Brain pericyte (primary cell): ENCODE data around the gene TGM3.

Experiments used
- DNase-seq: peaks from one replicate; pipeline ENCODE4 v3.0.0-alpha.2; 2012; ENCODE audit warnings: low read depth, low spot score

Gene TGM3

DNA sequence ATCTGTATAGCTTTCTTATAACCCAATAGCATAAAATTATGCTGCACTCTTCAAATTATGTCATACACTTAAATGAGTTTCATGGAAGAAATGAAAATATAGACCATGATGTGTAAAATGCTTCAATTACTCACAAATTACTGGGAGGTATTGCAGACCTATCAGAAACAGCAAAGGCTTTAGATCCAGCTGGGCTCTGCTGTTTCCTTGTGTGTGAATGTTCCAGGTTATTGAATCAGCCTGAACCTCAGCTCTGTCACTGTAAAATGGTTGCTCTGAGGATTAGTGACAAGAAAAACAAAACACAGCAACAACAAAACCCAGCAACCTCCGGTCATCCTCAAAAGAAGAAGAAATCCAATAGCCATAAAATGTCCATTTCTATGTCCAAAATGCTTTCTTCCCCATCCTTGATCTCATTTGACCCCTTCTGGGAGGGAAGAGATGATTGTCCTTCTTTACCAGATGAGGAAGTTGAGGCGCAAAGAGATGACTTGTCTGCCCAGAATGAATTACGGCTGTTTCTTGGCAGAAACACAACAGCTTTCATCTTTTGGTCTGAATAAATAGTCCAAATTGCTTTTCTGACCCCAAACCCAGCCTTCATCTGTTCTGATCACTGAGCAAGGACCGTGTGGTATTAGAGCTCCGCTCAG, 42.7 kb downstream of the TGM3 start:
- no peak for DNase-seq

DNA sequence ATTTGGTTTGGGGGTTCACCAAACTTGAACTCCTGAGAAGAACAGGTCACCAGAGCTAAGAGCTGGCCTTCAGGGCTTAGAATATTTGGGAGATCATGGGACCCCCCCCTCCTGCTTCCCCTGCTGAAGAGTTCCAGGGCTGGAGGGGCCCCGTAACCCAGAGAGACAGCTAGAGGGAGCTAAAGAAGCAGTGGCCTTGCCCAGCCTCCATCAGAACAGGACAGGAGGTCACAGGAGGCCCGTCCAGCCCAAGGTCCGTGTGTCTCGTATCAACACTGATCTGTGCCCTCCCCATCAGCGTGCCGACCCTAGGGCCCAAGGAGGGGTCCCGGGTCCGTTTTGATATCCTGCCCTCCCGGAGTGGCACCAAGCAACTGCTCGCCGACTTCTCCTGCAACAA, 44.3 kb downstream of the TGM3 start:
- DNase-seq = no peak

DNA sequence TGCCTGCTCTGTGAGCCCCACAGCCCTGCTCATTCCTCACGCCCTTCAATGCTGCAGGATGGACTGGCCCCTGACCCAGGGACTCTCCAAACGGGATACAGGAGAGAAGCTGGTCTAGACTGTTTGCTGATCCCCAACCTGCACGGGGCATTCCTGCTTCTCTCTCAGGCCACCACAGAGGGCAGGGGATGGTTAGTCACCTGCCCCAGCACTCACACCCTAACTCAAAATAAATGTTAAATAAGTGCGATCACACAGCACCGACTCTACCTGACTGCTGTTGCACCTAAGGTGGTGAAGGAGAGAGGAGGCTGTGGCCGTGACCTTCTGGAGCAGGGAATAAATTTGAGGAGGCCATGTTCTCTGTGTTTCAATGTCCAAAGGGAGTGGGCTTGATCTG, 45.0 kb downstream of the TGM3 start:
- no peak for DNase-seq

DNA sequence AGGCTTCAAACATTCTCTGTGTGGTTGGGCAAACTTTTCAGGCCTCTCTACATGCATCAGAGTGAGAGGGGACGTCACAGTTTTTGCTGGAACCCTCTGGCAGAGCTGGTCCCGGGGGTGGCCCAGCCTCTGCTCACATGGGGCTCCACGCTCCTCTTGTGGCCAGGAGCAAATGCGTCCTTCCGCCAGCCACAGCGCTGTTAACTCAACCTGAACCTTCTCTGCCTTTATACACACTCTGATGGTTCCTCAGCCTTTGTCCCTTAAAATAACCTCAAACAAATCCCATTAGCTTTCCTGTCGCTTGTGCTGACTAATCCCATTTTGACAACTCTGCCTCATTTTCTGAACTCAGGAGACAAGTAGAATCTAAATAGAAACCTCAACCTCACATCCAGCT, 45.5 kb downstream of the TGM3 start:
- no peak for DNase-seq

DNA sequence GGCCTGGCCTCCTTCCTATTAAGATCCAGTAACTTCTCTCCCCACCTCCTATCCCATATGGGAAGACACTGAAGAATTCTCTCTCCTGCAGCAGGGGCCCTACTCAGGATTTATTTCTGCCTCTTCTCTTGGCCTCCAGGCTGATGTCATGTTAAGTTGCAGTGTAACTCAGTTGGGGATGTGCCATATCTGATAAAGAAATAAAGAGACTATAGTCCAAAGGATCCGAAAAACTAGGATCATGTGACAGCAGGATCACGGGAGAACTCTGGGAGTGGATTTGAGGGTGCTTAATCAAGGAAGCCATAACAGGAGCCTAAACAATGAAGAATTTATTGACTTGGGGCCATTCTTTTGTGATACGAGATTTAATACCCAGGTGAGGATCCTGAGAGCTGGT, 46.4 kb downstream of the TGM3 start:
- DNase-seq = no peak

DNA sequence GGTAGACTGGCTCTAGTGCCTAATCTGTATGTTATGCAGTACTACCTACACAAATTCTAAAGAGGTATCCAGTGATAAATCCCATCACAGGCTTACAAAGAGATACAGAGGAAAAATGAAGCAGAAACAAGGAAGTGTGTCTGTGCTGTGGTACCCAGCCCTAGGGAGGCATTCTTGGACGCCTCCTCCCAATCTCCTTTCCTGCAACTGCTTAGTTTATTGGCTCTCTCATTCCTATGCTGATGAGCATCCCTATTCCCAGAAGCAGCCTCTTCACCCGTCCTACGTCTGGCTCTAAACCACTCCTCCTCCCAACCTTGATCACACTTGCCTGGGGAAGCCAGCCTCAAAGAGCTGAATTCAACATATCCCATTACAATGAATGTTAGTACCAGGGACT, 50.4 kb downstream of the TGM3 start:
- DNase-seq = no peak

DNA sequence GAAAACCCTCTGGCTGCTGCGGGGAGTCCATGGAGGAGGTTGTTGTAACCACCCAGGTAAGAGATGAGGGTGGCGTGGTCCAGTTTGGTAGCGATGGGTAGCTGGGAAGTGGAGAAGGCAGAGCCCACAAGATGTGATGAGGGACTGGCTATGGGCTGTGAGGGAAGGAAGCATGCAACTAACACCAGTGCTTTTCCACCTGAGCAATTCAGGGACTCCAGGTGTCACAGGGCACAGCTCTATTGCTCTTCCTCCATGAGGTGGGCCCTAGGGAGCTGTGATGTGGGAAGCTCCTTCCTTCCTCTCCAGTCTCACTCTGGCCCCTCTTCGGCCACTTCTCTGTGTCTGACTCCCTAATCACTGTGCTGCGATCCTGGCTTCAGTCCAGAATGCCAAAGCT, 52.5 kb downstream of the TGM3 start:
- DNase-seq = no peak

DNA sequence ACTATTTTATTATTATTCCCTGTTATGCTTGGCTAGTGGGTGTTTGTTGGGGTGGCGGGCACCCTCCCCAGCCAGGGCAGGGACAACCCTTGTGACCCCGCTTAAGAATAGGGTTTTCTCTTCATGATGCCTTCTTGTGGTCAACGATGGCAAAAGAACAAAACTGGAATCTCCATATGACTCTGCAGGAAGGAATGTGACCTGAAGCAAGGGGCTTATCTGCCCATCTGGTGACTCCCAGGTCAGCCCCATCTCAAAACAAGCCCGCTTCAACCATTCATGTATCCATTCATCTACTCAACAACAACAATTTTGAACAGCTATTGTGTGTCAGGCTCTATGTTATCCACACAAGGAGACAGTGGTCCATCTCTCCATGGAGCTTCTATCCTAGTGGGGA, 54.0 kb downstream of the TGM3 start:
- no peak for DNase-seq

DNA sequence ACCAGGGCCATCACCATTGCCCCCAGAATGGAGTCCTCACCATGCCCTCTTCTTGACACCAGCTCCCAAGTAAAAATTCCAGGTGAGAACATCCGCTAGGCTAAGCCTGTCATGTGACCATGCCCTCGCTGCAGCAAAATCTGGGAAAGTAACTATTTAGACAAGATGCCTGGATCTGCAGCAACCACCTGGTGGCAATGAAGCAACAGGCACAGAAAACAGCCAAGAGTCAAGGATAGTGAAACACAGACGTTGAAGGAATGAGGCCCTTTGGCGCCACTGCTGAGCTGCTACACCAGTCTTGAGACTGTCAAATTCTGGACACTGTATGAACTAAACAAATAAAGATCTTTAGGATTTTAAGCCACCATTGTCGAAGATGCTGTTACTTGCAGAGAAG, 54.8 kb downstream of the TGM3 start:
- no peak for DNase-seq

DNA sequence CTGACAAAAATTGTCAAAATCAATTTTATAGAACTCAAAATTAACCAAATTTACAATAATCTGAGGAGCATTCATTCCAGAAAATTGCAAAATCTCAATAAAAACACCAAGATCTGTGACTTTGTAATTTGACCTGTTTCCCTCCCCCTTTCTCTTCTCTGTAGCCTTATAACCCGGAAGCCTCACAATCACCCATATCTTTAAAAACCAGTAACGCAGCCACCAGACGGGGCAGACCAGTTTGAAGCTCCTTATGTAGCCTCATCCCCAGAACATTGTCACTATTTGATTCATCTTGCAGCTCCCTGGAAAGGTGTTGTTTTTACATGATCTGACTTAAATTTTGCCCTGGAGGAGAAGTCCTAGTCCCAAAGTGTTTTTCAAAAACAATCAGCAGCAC, 57.4 kb downstream of the TGM3 start:
- no peak for DNase-seq

DNA sequence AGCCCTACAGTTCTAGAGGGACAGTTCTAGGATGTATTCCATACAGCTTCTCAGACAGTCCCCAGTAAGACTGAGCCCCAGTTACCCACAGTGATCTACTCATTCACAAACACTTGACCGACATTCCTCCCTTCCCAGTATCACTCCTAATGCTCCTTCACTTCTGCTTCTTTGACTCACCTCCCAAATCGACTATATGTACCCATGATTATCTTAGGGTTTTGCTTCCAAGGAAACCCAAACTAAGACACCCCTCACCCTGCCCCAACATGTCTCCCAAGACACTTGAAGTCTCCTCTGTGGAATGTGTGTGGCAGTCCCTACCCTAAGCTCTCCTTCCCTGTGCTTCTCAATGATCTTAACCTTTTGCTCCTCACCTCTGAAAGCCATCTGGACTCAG, 61.3 kb downstream of the TGM3 start:
- no peak for DNase-seq

DNA sequence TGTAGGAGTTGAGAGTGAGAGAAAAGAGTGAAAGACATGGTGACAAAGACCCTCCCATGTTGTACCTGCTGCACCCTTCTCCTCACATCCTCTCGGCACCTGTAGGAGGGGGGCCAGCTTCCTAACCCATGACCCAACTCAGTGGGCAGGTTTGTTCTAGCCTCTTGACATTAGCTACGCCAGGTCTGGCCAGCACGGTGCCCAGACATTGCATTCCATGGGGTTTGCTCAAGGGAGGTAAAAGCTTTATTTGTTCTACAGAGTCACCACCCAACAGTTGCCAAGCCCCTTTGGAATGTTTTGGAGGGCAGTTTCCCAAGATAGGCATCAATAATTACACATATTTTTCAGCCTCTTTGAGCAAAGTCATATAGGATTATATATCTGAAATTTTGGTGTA, 62.2 kb downstream of the TGM3 start:
- no peak for DNase-seq

DNA sequence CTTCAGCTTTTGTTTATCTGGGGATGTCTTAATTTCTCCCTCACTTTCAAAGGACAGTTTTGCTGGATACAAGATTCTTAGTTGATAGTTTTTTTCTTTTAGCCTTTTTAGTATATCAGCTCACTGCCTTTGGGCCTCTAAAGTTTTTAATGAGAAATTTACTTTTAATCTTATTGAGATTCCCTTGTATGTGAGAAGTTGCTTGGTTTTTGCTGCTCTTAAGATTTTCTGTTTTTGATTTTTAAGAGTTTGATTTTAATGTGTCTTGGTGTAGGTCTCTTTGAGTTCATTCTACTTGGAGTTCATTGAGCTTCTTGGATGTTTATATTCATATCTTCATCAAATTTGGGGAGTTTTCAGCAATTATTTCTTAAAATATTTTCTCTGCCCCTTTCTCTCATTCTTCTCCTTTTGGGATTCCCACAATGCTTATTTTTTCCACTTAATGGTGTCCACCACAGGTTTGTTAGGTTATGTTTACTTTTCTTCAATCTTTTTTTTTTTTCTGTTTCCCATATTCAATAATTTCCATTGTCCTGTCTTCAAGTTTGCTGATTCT, 65.3 kb downstream of the TGM3 start:
- DNase-seq = no peak

DNA sequence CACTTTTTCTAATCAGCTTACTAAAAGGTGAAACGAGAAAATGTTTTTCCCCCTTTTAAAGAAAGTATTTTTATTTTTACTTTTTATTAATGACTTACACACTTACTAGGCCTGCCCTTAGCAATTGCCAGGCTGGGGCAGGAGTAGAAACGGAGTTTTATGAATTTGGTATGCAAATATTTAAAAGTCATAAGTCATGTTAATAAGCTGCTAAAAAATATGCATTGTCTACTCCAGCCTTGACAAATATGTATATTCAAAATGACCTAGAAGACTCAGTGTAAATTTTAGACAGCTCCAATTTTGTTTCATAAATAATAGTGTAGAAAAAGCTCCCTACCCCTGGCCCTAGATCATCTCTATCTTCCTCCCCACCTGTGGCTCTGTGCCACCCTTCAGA, 67.4 kb downstream of the TGM3 start:
- DNase-seq = no peak

DNA sequence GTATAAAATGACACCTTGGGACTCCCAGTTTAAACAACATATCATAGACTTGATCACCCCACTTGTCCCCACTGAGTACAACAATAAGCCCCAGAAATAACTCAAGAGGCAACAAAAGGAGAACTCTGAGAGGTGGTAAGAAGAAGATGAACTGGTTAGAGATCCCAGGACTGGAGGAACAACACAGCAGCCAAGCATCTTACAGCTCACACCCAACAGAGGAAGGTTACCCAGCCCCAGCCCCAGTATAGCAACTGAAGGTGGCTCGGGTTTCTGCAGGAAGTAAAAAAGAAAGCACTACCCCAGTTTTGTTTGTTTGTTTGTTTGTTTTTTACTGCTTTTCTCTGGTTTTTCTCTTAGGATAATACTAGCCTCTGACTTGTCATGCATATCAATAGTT, 67.8 kb downstream of the TGM3 start:
- DNase-seq = no peak

DNA sequence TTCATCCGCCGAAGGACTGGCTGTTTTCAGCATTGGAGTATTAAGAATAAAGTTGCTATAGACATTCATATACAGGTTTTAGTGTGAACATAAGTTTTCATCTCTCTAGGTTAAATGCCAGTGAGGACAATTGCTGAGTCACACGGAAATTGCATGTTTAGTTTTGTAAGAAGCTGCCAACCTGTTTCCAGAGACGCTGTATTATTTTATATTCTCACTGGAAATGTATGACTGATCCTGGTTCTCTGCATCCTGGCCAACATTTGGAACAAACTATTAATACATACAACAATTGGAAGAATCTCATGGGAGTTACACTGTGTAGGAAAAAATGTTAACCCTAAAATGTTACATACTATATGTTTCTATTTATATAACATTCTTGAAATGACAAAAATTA, 68.2 kb downstream of the TGM3 start:
- DNase-seq = no peak

DNA sequence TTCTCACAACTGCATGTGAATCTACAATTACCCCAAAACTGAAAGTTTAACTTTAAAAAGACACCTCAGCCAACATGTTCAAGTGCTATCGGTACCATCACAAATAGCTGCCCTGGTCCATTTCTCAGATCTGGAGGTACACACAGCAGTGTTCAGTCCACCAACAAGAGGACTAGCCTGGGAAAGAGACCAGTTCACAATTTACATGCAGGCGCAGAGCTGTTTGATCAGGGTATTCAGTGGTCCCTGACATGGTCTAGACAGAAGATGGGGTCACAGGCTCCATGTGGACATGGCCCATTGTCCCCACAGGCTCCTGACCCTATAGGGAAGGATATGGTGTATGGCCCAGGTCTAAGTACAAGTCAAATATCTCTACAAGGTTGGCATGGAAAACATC, 69.3 kb downstream of the TGM3 start:
- DNase-seq = no peak

DNA sequence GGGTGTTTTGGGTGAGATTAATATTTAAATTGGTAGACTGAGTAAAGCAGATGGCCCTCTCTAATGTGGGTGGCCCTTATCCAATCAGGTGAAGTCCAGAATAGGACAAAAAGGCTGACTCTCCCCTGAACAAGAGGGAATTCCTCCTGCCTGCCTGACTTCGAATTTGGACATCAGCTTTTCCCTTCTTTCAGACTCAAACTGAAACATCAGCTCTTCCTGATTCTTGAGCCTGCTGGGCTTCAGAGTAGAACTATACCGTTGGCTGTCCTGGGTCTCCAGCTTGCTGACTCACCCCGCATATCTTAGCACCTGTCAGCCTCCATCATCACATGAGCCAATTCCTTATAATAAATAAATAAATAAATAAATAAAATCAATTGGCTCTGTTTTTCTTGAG, 69.9 kb downstream of the TGM3 start:
- DNase-seq = no peak

DNA sequence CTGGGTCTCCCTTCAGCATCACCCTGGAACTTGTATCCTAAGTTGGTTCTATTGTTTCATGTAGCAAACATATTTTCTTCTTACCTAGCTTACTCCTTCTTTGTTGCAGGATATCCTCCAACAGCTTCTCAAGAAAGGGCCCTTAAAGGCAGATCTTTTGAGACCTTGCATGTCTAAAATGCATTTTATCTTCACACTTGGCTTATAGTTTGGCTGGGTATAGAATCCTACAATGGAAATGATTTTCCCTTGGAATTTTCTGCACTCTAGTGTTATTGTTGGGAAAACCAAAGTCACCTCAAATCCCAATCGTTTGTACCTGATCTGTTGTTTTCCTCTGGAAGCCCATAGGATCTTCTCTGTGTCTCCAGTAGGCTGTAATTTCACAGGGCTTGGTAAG, 72.8 kb downstream of the TGM3 start:
- DNase-seq = no peak

DNA sequence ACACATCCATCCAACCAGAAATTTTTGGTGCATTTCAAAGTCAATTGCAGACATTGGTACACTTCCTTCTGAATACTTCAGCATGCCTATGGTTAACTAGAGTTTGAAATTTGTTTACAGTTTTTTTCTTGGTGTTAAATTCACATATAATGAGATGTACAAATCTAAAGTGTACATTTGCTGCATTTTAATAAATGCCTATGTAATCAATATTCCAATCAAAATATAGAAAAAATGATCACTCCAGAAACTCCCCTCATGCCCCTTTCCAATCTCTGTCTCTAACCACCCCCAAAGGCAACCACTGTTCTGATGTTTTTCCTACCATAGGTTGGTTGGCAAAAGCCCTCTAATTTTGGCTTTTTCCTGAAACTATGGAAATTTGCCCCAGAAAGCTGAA, 77.3 kb downstream of the TGM3 start:
- DNase-seq = no peak

DNA sequence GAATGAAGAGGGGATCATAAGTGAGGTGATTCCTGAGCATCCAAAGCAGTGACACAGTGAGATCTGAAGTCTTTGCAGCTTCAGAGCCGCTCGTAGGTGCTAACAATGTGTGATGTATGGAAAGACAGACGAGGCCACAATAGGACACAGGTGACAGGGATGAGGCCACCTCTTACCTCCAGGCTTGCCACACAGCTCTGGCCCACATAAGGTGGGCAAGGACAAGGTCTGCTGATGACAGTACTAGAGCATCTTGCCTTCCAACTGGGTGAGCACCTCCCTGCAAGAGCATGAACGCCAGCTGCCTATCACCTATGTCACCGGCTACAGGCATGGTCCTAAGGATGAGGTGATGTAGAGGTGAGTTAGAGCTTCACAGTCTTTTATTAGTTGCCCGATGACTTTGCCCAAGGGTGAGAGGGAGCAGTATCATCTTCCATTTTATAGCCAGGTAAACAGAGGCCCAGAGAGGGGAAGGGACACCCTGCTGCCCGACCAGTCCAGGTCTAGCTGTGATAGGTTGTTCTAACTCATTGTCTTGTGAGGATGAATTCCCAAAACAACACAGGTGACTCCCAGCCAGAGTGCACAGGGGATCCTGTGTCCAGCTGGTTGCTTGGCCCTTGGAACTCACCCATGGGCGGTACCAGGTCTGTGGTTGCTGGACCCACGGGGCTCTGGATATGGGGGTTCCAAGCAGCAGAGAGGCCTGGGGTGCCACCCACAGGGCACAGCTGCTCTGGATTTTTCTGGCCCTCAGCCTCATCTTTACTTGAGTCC, 78.7 kb downstream of the TGM3 start:
- no peak for DNase-seq

DNA sequence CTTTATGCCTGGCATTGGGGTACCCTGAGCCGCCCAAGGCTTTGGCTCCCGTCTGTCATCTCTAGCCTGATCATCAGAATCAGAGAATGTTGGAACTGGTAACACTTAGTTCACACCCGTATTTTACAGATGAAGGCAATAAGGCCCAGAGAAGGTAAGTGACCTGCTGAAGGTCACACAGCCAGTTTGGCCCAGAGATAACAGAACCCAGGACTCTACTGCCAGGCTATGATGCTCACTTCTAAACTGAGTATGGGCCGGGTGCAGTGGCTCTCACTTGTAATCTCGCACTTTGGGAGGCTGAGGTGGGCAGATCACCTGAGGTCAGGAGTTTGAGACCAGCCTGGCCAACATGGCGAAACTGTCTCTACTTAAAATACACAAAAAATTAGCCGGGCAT, 83.1 kb downstream of the TGM3 start:
- no peak for DNase-seq

DNA sequence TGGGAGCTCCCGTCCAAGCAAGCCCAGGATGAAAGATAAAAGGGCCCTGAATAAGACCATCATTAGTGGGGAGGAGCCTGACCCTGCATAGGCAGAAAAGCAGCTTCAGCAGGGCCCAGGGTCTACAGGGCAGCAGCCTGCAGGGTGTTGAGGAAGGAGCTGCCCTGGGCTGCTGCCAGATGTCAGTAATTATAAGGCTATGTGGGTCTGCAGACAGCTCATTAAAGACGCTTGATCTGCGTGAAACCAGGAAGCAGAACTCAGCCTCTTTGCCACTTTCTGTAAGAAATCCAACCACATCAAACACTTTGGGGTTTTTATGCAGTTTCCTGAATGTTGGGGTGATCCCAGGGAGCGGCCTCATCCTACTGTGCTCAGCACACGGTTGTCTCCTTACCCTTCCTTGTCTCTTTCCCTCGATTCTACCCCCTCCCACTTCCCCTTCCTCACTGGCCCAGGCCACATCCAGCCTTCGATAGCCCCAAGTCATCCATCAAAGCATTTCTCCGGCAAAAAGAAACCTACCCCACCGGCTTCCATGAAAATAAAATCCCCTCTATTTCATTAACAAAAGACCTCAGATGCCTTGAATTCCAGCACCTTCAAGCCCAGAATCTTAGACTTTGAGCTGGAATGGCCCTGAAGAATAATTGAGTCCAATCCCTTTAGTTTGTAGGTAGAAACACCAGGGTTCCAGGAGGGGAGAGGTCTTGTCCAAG, 83.9 kb downstream of the TGM3 start:
- no peak for DNase-seq
